Measurements from ENCODE around the gene IL17RD. TPM values are rescaled to one million over a fixed set of nuclear protein-coding genes. Genes with fewer than 3 reads are reported as not detected.

IL17RD gene
- total and polyA plus RNA-seq, 2 of the 4 experiments (the other 2 are of a cell fraction), result 0.72 to 0.92 TPM

GRCh38 chr3:57097536-57097935 lies 67.6 kb downstream of the IL17RD start:
- no peak overlapping the region for H3K14ac ChIP-seq (replicated peaks; ENCODE audit: low read depth, low read length)
- POLR2A ChIA-PET (ENCODE audit: unreplicated experiment), result no interaction called here
- H3K18ac ChIP-seq (ENCODE audit: low read depth, low read length), result no peak overlapping the region
- H3K4me2 ChIP-seq (ENCODE audit: low read depth, low read length), result no peak overlapping the region
- H2BK120ac ChIP-seq (ENCODE audit: low read depth, low read length), result no peak overlapping the region
- DNase-seq (no peak), ATAC-seq (ENCODE audit: low read depth) (no peak)
- TF ChIP-seq MAFK (IDR thresholded peaks at IDR 0.05; ENCODE audit: low read depth, low read length) (no peak), RAD21 (IDR thresholded peaks at IDR 0.05; ENCODE audit: low read length) (no peak), CTCF (conservative IDR thresholded peaks at IDR 0.05; ENCODE audit: low read depth, low read length) (no peak), BHLHE40 (IDR thresholded peaks at IDR 0.05; ENCODE audit: low read depth, low read length) (no peak), RFX5 (IDR thresholded peaks at IDR 0.05; ENCODE audit: low read depth, low read length) (no peak), ELK1 (IDR thresholded peaks at IDR 0.05; ENCODE audit: borderline replicate concordance, low read depth, low read length) (no peak), CHD1 (IDR thresholded peaks at IDR 0.05; ENCODE audit: low read depth, low read length) (no peak), MXI1 (IDR thresholded peaks at IDR 0.05; ENCODE audit: borderline replicate concordance, low read depth, low read length) (no peak), SMC3 (IDR thresholded peaks at IDR 0.05; ENCODE audit: low read depth, low read length) (no peak), FOS (IDR thresholded peaks at IDR 0.05; ENCODE audit: low read depth, low read length) (no peak), USF2 (IDR thresholded peaks at IDR 0.05; ENCODE audit: low read depth, low read length) (no peak)
- no peak overlapping the region for H2AFZ ChIP-seq (replicated peaks; ENCODE audit: low read length, poor library complexity)
- H4K20me1 ChIP-seq (ENCODE audit: insufficient read depth, low read length), result no peaks in the 10 kb centered on the region
- no peak overlapping the region for H2AK9ac ChIP-seq (replicated peaks; ENCODE audit: low read depth, low read length, poor library complexity)
- WGBS, 2 experiments (ENCODE audit: extremely low coverage in 2 of 2, insufficient read length in 1 of 2), result 95% methylated on average over 8 of the region's 23 CpGs; no CpG with 5 or more reads in 1 of the 2 experiments
- no peak overlapping the region for H3K56ac ChIP-seq (ENCODE audit: extremely low read depth, insufficient read depth, low read length)
- no peak overlapping the region for H3K23ac ChIP-seq (ENCODE audit: low read depth, low read length)
- no peak overlapping the region for H3K9ac ChIP-seq (ENCODE audit: low read depth, low read length)
- no peak overlapping the region for H3K4ac ChIP-seq (ENCODE audit: low read depth, low read length)
- H3K36me3 ChIP-seq (ENCODE audit: control insufficient read depth, insufficient read depth, low read length), result no peaks in the 10 kb centered on the region
- in situ Hi-C loops (cut with MboI; ENCODE audit: low sequenced_read_pairs) (no loop called here), dilution Hi-C loops (cut with HindIII; ENCODE audit: low sequenced_read_pairs, unreplicated experiment) (no loop called here), intact Hi-C loops (cut with micrococcal nuclease) (loop anchor here (10.0 kb wide), 1 partner anchor 393 kb away; no protein-coding TSS in a partner anchor)
- H3K27me3 ChIP-seq (ENCODE audit: control insufficient read depth, insufficient read depth, low read length), result no peaks in the 10 kb centered on the region
- no peaks in the 10 kb centered on the region for H3K79me1 ChIP-seq (ENCODE audit: low read depth in 1 of 2, low read length in 2 of 2)
- H3K9me1 ChIP-seq (ENCODE audit: insufficient read depth, low read length), result no peaks in the 10 kb centered on the region
- no peak overlapping the region for H4K5ac ChIP-seq (ENCODE audit: low read depth, low read length)
- H2AK5ac ChIP-seq (ENCODE audit: low read depth, low read length), result no peak overlapping the region
- no TSS peak for BruUV-seq (replicated peaks)
- H4K91ac ChIP-seq (ENCODE audit: insufficient read depth, low read depth, low read length), result no peak overlapping the region
- H3K9me3 ChIP-seq (ENCODE audit: control insufficient read depth, insufficient read depth, low read length), result no peaks in the 10 kb centered on the region
- H3K4me3 ChIP-seq (ENCODE audit: insufficient read depth, low read depth, low read length), result no peak overlapping the region
- no peak overlapping the region for H4K8ac ChIP-seq (ENCODE audit: low read depth in 2 of 2, low read length in 2 of 2)
- H3K4me1 ChIP-seq (ENCODE audit: control insufficient read depth, insufficient read depth, low read length), result peaks cover 9% of the 10 kb centered on the region; the same call in 1 of the 2 replicates
- no peak overlapping the region for H2BK20ac ChIP-seq (ENCODE audit: low read depth, low read length)
- CTCF ChIA-PET, result no interaction called here
- no peak overlapping the region for H2BK5ac ChIP-seq (ENCODE audit: low read depth, low read length, poor library complexity, severe bottlenecking)
- no peak overlapping the region for H2BK15ac ChIP-seq (ENCODE audit: low read depth, low read length)
- H3K27ac ChIP-seq (ENCODE audit: insufficient read depth, low read length), result no peak overlapping the region
